Peyer's patch (tissue), 4 donors: ENCODE measurements around the gene UBE2G2.

Source experiments
- CTCF ChIP-seq, 6 experiments: fragments of 450-650 bp in 4 of 6; fragments of 200-600 bp in 2 of 6; sonication (generic) in 1 of 6; IDR thresholded peaks; one replicate each; pipeline ENCODE4 v1.5.1; 2017 to 2019; ENCODE audit warnings: antibody characterized with exemption in 6 of 6, mild to moderate bottlenecking in 3 of 6, moderate library complexity in 1 of 6
- POLR2A ChIP-seq, 2 donors: fragments of 450-650 bp; IDR thresholded peaks; one replicate each; pipeline ENCODE4 v1.5.1; 2017; ENCODE audit warnings: antibody characterized with exemption in 2 of 2, mild to moderate bottlenecking in 2 of 2, moderate library complexity in 2 of 2

- TF ChIP-seq CTCF (IDR thresholded peaks at IDR 0.05) (no peak), POLR2A (IDR thresholded peaks at IDR 0.05) (no peak)
These were observed 11.0 kb upstream of the UBE2G2 start for GRCh38 chr21:44812640-44813039.
